NCI-H1105 (cell line): ENCODE measurements around the gene RHBDD2.

Experiments used
- DNase-seq: peaks from one replicate; lab custom pipeline; 2025; lab: John Stamatoyannopoulos, UW

RHBDD2 gene

GRCh38 chr7:75920431-75921161, 41.8 kb downstream of the RHBDD2 start:
- DNase-seq: no peak

- DNase-seq: no peak
Observed at GRCh38 chr7:75921479-75921878, 42.6 kb downstream of the RHBDD2 start.

GRCh38 chr7:75922966-75923603, 44.3 kb downstream of the RHBDD2 start:
- DNase-seq: no peak

GRCh38 chr7:75924256-75924655, 45.4 kb downstream of the RHBDD2 start:
- no peak for DNase-seq

GRCh38 chr7:75924889-75925288, 46.1 kb downstream of the RHBDD2 start:
- no peak for DNase-seq

GRCh38 chr7:75925717-75926435, 47.0 kb downstream of the RHBDD2 start:
- DNase-seq: no peak

GRCh38 chr7:75928568-75928914, 49.7 kb downstream of the RHBDD2 start:
- no peak for DNase-seq

GRCh38 chr7:75931680-75932079, 52.8 kb downstream of the RHBDD2 start:
- peak; percentile 89 for DNase-seq

- DNase-seq: no peak
Observed at GRCh38 chr7:75937958-75938786, 59.3 kb downstream of the RHBDD2 start.
